H1 (cell line): ENCODE measurements around the gene RAPH1. TPM values are rescaled to one million over a fixed set of nuclear protein-coding genes. Genes with fewer than 3 reads are reported as not detected.

Experiments
- CTCF ChIA-PET: fragments of 300-600 bp; sonication (Branson Sonifier 250); formaldehyde crosslinking; loops from one replicate; lab custom pipeline; 2021; ENCODE audit not compliant: partially characterized antibody; lab: Charles Lee
- POLR2A ChIA-PET: fragments of 300-600 bp; sonication (Branson Sonifier 250); formaldehyde crosslinking; loops from one replicate; lab custom pipeline; 2021; ENCODE audit warnings: inconsistent platforms; ENCODE audit not compliant: partially characterized antibody; lab: Charles Lee
- DNase-seq, 2 experiments: peaks; one replicate each; pipeline versions ENCODE4 v3.0.0 to v3.0.0-alpha.2; 2010 to 2022; ENCODE audit warnings: low spot score in 2 of 2, low read depth in 1 of 2, mixed read lengths in 1 of 2
- FAIRE-seq: peaks from 2 replicates; lab custom pipeline; 2011; peaks lifted over from hg19 to GRCh38; lab: Jason Lieb, UNC
- H2AFZ ChIP-seq: 2 replicates; pipeline ENCODE4 v1.8.1; 2012; ENCODE audit warnings: low read length, inconsistent platforms
- H2AK5ac ChIP-seq: 2 replicates; pipeline ENCODE4 v1.6.1; 2013; ENCODE audit warnings: low read depth, low read length
- H2BK120ac ChIP-seq: replicated peaks from 2 replicates; pipeline ENCODE3; 2013; ENCODE audit warnings: low read depth, low read length, inconsistent platforms
- H2BK12ac ChIP-seq: 2 replicates; pipeline ENCODE4 v1.6.1; 2013; ENCODE audit warnings: low read depth, low read length
- H2BK15ac ChIP-seq: 2 replicates; pipeline ENCODE4 v1.6.1; 2013; ENCODE audit warnings: low read length
- H2BK20ac ChIP-seq: 2 replicates; pipeline ENCODE4 v1.6.1; 2013; ENCODE audit warnings: low read length
- H2BK5ac ChIP-seq: 2 replicates; pipeline ENCODE4 v1.6.1; 2013; ENCODE audit warnings: low read depth, low read length
- H3K14ac ChIP-seq: 2 replicates; pipeline ENCODE4 v1.6.1; 2013; ENCODE audit warnings: inconsistent platforms; ENCODE audit not compliant: insufficient read length
- H3K18ac ChIP-seq: 2 replicates; pipeline ENCODE4 v1.6.1; 2013; ENCODE audit warnings: low read length; ENCODE audit errors: extremely low read depth
- H3K23ac ChIP-seq: 2 replicates; pipeline ENCODE4 v1.6.1; 2013; ENCODE audit warnings: inconsistent platforms; ENCODE audit not compliant: insufficient read length
- H3K23me2 ChIP-seq: 2 replicates; pipeline ENCODE4 v1.6.1; 2013; ENCODE audit warnings: low read depth, low read length
- H3K27ac ChIP-seq: 2 replicates; pipeline ENCODE4 v1.6.1; 2011; ENCODE audit warnings: low read depth, low read length, inconsistent platforms
- H3K27me3 ChIP-seq, 4 experiments: replicated peaks in 1 of 4; 1 replicate in 1 of 4; 2 replicates in 3 of 4; pipeline versions ENCODE4 v1.6.1 to v1.8.1; 2011 to 2013; ENCODE audit warnings: low read length in 3 of 4, mild to moderate bottlenecking in 3 of 4, inconsistent platforms in 2 of 4, mixed read lengths in 2 of 4, moderate library complexity in 1 of 4; ENCODE audit not compliant: control insufficient read depth in 3 of 4, insufficient read depth in 3 of 4; ENCODE audit errors: extremely low read depth in 1 of 4
- H3K36me3 ChIP-seq, 4 experiments: 2 replicates each; pipeline versions ENCODE4 v1.6.1 to v1.8.1; 2011 to 2013; ENCODE audit warnings: mild to moderate bottlenecking in 4 of 4, low read length in 3 of 4, moderate library complexity in 2 of 4, control low read depth in 1 of 4, inconsistent platforms in 1 of 4; ENCODE audit not compliant: insufficient read depth in 4 of 4, control insufficient read depth in 2 of 4
- H3K4ac ChIP-seq: replicated peaks from 2 replicates; pipeline ENCODE3; 2013; ENCODE audit warnings: low read length, low read depth, mixed read lengths, inconsistent platforms; ENCODE audit not compliant: insufficient read length
- H3K4me1 ChIP-seq, 4 experiments: replicated peaks in 1 of 4; 1 replicate in 1 of 4; 2 replicates in 3 of 4; pipeline versions ENCODE4 v1.6.1 to v1.8.1; 2011 to 2013; ENCODE audit warnings: low read length in 3 of 4, inconsistent platforms in 2 of 4, mixed read lengths in 1 of 4; ENCODE audit not compliant: insufficient read depth in 4 of 4, control insufficient read depth in 3 of 4
- H3K4me2 ChIP-seq, 2 experiments: 2 replicates each; pipeline versions ENCODE4 v1.6.1 to v1.8.1; 2011 to 2013; ENCODE audit warnings: low read depth in 2 of 2, low read length in 2 of 2, control low read depth in 1 of 2, inconsistent platforms in 1 of 2, mild to moderate bottlenecking in 1 of 2; ENCODE audit not compliant: insufficient read depth in 1 of 2
- H3K4me3 ChIP-seq, 4 experiments: fragments of 200-600, 300-600 bp in 1 of 4; sonication (generic), shearing (Covaris generic), sonication (Bioruptor Twin) in 1 of 4; 2 replicates each; pipeline versions ENCODE4 v1.5.1 to v1.8.1; 2011 to 2016; ENCODE audit warnings: low read length in 4 of 4, low read depth in 3 of 4, control low read depth in 2 of 4, inconsistent platforms in 2 of 4, mild to moderate bottlenecking in 2 of 4, mixed read lengths in 1 of 4, moderate library complexity in 1 of 4; ENCODE audit not compliant: insufficient read depth in 2 of 4; ENCODE audit errors: extremely low read depth in 1 of 4
- H3K56ac ChIP-seq: replicated peaks from 2 replicates; pipeline ENCODE3; 2013; ENCODE audit warnings: low read depth, mild to moderate bottlenecking, mixed read lengths, low read length, inconsistent platforms; ENCODE audit not compliant: insufficient read length
- H3K79me1 ChIP-seq: 2 replicates; pipeline ENCODE4 v1.6.1; 2013; ENCODE audit warnings: low read depth, low read length, control low read depth
- H3K79me2 ChIP-seq, 2 experiments: 2 replicates each; pipeline versions ENCODE4 v1.6.1 to v1.8.1; 2012 to 2013; ENCODE audit warnings: low read length in 2 of 2, mild to moderate bottlenecking in 2 of 2, inconsistent platforms in 1 of 2; ENCODE audit not compliant: insufficient read depth in 2 of 2, control insufficient read depth in 1 of 2
- H3K9ac ChIP-seq, 4 experiments: replicated peaks in 1 of 4; 1 replicate in 1 of 4; 2 replicates in 3 of 4; pipeline versions ENCODE4 v1.6.1 to v1.8.1; 2011 to 2013; ENCODE audit warnings: low read depth in 3 of 4, low read length in 3 of 4, control low read depth in 2 of 4, mild to moderate bottlenecking in 2 of 4, moderate library complexity in 2 of 4, inconsistent platforms in 1 of 4; ENCODE audit errors: extremely low read depth in 1 of 4
- H3K9me3 ChIP-seq, 2 experiments: 2 replicates each; pipeline versions ENCODE4 v1.6.1 to v1.8.1; 2012 to 2013; ENCODE audit warnings: mild to moderate bottlenecking in 2 of 2, moderate library complexity in 2 of 2, control low read depth in 1 of 2, inconsistent platforms in 1 of 2, low read depth in 1 of 2, low read length in 1 of 2, mixed read lengths in 1 of 2; ENCODE audit not compliant: insufficient read depth in 2 of 2
- H4K20me1 ChIP-seq, 2 experiments: replicated peaks in 1 of 2; 2 replicates each; pipeline versions ENCODE3 to v1.8.1; 2011 to 2013; ENCODE audit warnings: inconsistent platforms in 2 of 2, low read length in 2 of 2, mild to moderate bottlenecking in 1 of 2; ENCODE audit not compliant: insufficient read depth in 2 of 2, control insufficient read depth in 1 of 2
- H4K5ac ChIP-seq: 2 replicates; pipeline ENCODE4 v1.6.1; 2013; ENCODE audit warnings: low read length, low read depth, mixed read lengths, inconsistent platforms; ENCODE audit not compliant: insufficient read length
- H4K8ac ChIP-seq: 2 replicates; pipeline ENCODE4 v1.8.0; 2013; ENCODE audit warnings: mild to moderate bottlenecking, moderate library complexity, low read length, inconsistent platforms; ENCODE audit not compliant: insufficient read depth; ENCODE audit errors: extremely low read depth
- H4K91ac ChIP-seq: replicated peaks from 2 replicates; pipeline ENCODE3; 2013; ENCODE audit warnings: low read length, mixed read lengths, inconsistent platforms; ENCODE audit not compliant: insufficient read length
- ASH2L ChIP-seq: fragments of 200-600, 300-600 bp; sonication (generic); IDR thresholded peaks from one replicate; pipeline ENCODE4 v1.7.1; 2017; ENCODE audit warnings: low read length
- BCL11A ChIP-seq, 2 experiments: IDR thresholded peaks; one replicate each; pipeline ENCODE4 v1.6.1; 2011; ENCODE audit warnings: low read depth in 2 of 2, low read length in 2 of 2, mild to moderate bottlenecking in 2 of 2
- CBX5 ChIP-seq: fragments of 300-800, 300-1000 bp; sonication (generic); IDR thresholded peaks from 2 replicates; pipeline ENCODE4 v1.7.1; 2016; ENCODE audit warnings: antibody characterized with exemption, low read length, low read depth
- CREB1 ChIP-seq: IDR thresholded peaks from 2 replicates; pipeline ENCODE4 v1.6.1; 2012; ENCODE audit warnings: inconsistent platforms
- EGR1 ChIP-seq: IDR thresholded peaks from 2 replicates; pipeline ENCODE4 v1.6.1; 2011; ENCODE audit warnings: low read depth, low read length, borderline replicate concordance
- EZH2 ChIP-seq: fragments of 200-600 bp; sonication (generic); IDR thresholded peaks from 2 replicates; pipeline ENCODE4 v1.7.1; 2012; ENCODE audit warnings: low read depth, mild to moderate bottlenecking, moderate library complexity, low read length, inconsistent platforms; ENCODE audit not compliant: severe bottlenecking
- GTF2F1 ChIP-seq: IDR thresholded peaks from 2 replicates; pipeline ENCODE4 v1.6.1; 2012; ENCODE audit warnings: low read depth, low read length, improper control_type of control experiment, borderline replicate concordance
- KDM5A ChIP-seq: fragments of 200-600 bp; IDR thresholded peaks from 2 replicates; pipeline ENCODE4 v1.7.1; 2012; ENCODE audit warnings: mild to moderate bottlenecking, low read length, inconsistent platforms, mixed read lengths
- NRF1 ChIP-seq: IDR thresholded peaks from 2 replicates; pipeline ENCODE4 v1.6.1; 2011; ENCODE audit warnings: mild to moderate bottlenecking, low read depth, low read length, improper control_type of control experiment
- POLR2A ChIP-seq, 2 experiments: IDR thresholded peaks; 1 replicate in 1 of 2; 2 replicates in 1 of 2; pipeline ENCODE4 v1.6.1; 2011; ENCODE audit warnings: low read depth in 2 of 2, low read length in 2 of 2, mild to moderate bottlenecking in 2 of 2; ENCODE audit errors: control extremely low read depth in 1 of 2
- POU5F1 ChIP-seq: IDR thresholded peaks from 2 replicates; pipeline ENCODE4 v1.6.1; 2011; ENCODE audit warnings: low read depth, mild to moderate bottlenecking, low read length, moderate library complexity
- SIN3A ChIP-seq, 2 experiments: IDR thresholded peaks in 1 of 2; conservative IDR thresholded peaks in 1 of 2; 2 replicates each; pipeline ENCODE4 v1.6.1; 2011 to 2012; ENCODE audit warnings: low read length in 2 of 2, improper control_type of control experiment in 1 of 2, low read depth in 1 of 2, mild to moderate bottlenecking in 1 of 2
- SP1 ChIP-seq: IDR thresholded peaks from 2 replicates; pipeline ENCODE4 v1.6.1; 2011; ENCODE audit warnings: low read depth, low read length
- SP2 ChIP-seq: IDR thresholded peaks from 2 replicates; pipeline ENCODE4 v1.6.1; 2012; ENCODE audit warnings: mild to moderate bottlenecking, low read length, inconsistent platforms
- TEAD4 ChIP-seq: IDR thresholded peaks from 2 replicates; pipeline ENCODE4 v1.6.1; 2012; ENCODE audit warnings: low read depth, low read length, inconsistent platforms, mixed read lengths
- WGBS, 2 experiments: shearing (Covaris generic) in 1 of 2; methylation state at CpG; one replicate each; pipeline versions ENCODE4 v1.1.6 to v1.1.7; 2013 to 2015; ENCODE audit warnings: low lambda C conversion rate in 2 of 2, mixed read lengths in 2 of 2, inconsistent platforms in 1 of 2, low coverage in 1 of 2, missing lambda C conversion rate in 1 of 2; ENCODE audit not compliant: insufficient replicate concordance in 2 of 2, insufficient coverage in 1 of 2, insufficient read length in 1 of 2; ENCODE audit errors: extremely low coverage in 1 of 2, missing lambda C conversion rate in 1 of 2; 5-methylcytosine and 5-hydroxymethylcytosine counted together
- polyA plus RNA-seq, 7 experiments: library from polyadenylated mRNA; depleted of rRNA in 3 of 7; stranded (reverse) in 5 of 7; unstranded in 2 of 7; fragments of >200 nt in 5 of 7; fragments of 200-250 nt in 2 of 7; gene quantifications; 1 replicate in 5 of 7; 2 replicates in 1 of 7; 4 replicates in 1 of 7; pipeline versions ENCODE4 v1.2.1 to v1.2.3, GENCODE V29; 2011 to 2013; ENCODE audit warnings: missing spikeins in 2 of 7, mixed read lengths in 2 of 7
- total RNA-seq: library from RNA; stranded (reverse); fragmentation: NEBNext Ultra II Directional; extraction: Animal tissue kit (Norgen Biotek cat#: 25700); gene quantifications from 2 replicates; pipeline ENCODE4 v1.2.1, GENCODE V29; 2021
- TF ChIP-seq, protein P1 (sequence below): IDR thresholded peaks from 2 replicates; pipeline ENCODE4 v1.6.1; 2011; ENCODE audit warnings: low read depth, mild to moderate bottlenecking, low read length; ENCODE audit not compliant: insufficient read depth

The RAPH1 gene
- total and polyA plus RNA-seq, 2 of the 8 experiments (the other 6 are each of a cell fraction or from before 2014, with no cell fraction given): 3.8 to 27.4 TPM

DNA sequence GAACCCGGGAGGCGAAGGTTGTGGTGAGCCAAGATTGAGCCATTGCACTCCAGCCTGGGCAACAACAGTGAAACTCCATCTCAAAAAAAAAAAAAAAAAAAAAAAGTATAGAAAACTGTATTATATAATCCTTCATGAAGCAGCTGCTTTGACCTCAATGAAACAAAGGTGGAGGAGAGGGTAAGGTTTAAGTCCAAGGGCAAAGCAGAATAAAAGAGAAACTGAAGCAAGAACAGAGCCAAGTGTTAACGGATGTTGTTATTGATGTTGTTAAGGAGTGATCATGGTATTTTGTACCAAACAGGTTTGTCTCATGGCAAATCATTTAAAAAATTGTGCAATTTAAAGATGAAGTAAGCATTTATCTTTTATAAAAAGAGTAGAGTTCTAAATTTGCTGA is 7.4 kb downstream of the RAPH1 start:
- ChIA-PET CTCF (interaction anchor here (0.7 to 1.1 kb wide), 2 partner anchors 52 to 316 kb away, joined by 3 read pairs; no protein-coding TSS in a partner anchor), POLR2A (no interaction called here)
- Histone ChIP-seq H2BK120ac (no peak overlapping the region), H3K56ac (no peak overlapping the region), H3K27ac (no peak overlapping the region), H3K18ac (no peak overlapping the region), H3K9me3 (no peaks in the 10 kb centered on the region), H2BK5ac (no peak overlapping the region), H2BK20ac (no peak overlapping the region), H2BK15ac (no peak overlapping the region), H2AFZ (no peak overlapping the region), H3K4me1 (no peaks in the 10 kb centered on the region), H3K4me2 (no peak overlapping the region), H2AK5ac (no peak overlapping the region), H4K91ac (no peak overlapping the region), H3K9ac (no peak overlapping the region), H3K4ac (no peak overlapping the region), H3K23ac (no peak overlapping the region), H3K14ac (no peak overlapping the region), H3K4me3 (no peak overlapping the region), H3K36me3 (no peaks in the 10 kb centered on the region), H4K5ac (no peak overlapping the region), H3K79me1 (no peaks in the 10 kb centered on the region), H4K20me1 (peaks cover 0 to 3% of the 10 kb centered on the region in 2 experiments), H3K23me2 (no peaks in the 10 kb centered on the region), H3K79me2 (peaks cover 6 to 75% of the 10 kb centered on the region in 2 experiments; a peak in 3 of 4 replicates), H3K27me3 (no peaks in the 10 kb centered on the region), H2BK12ac (no peak overlapping the region), H4K8ac (no peak overlapping the region)
- DNase-seq (no peak), FAIRE-seq (no peak)
- WGBS, 2 experiments: 90% methylated on average over 2 of the region's 3 CpGs; no CpG with 5 or more reads in 1 of the 2 experiments
- TF ChIP-seq EGR1 (no peak), SP1 (no peak), CBX5 (no peak), CREB1 (no peak), SP2 (no peak), NRF1 (no peak), BCL11A (IDR thresholded peaks at IDR 0.05; ENCODE audit: low read depth in 2 of 2, low read length in 2 of 2) (no peak), KDM5A (no peak), POU5F1 (no peak), EZH2 (no peak), ASH2L (no peak), POLR2A (IDR thresholded peaks at IDR 0.05; ENCODE audit: control extremely low read depth in 1 of 2, low read depth in 2 of 2, low read length in 2 of 2) (no peak), TEAD4 (no peak), GTF2F1 (no peak), SIN3A (conservative IDR thresholded peaks at IDR 0.05 in 1 of 2, IDR thresholded peaks at IDR 0.05 in 1 of 2; ENCODE audit: low read depth in 1 of 2, low read length in 2 of 2) (no peak)
- TF ChIP-seq, protein P1, sequence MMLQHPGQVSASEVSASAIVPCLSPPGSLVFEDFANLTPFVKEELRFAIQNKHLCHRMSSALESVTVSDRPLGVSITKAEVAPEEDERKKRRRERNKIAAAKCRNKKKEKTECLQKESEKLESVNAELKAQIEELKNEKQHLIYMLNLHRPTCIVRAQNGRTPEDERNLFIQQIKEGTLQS: no peak
